B cell (primary cell): ENCODE results near the gene FOXN3.

Experiments
- CTCF ChIP-seq: fragments of 200-600 bp; IDR thresholded peaks from one replicate; pipeline ENCODE4 v1.8.0; 2022; ENCODE audit warnings: antibody characterized with exemption, mild to moderate bottlenecking
- EZH2 ChIP-seq: IDR thresholded peaks from 2 replicates; pipeline ENCODE4 v1.6.1; 2012; ENCODE audit warnings: borderline replicate concordance, low read depth, mild to moderate bottlenecking, moderate library complexity, low read length; ENCODE audit not compliant: insufficient read depth, poor library complexity, severe bottlenecking

GRCh38 chr14:89294872-89295271, 122.2 kb downstream of the FOXN3 start:
- TF ChIP-seq CTCF (no peak), EZH2 (no peak)
